ENCODE measurements around the gene GIMAP8. TPM values are rescaled to one million over a fixed set of nuclear protein-coding genes. Genes with fewer than 3 reads are reported as not detected.

Gene GIMAP8
- total and polyA plus RNA-seq, 2 experiments from 2014 or later: 0.06 TPM; not detected in 1

- TF ChIP-seq, protein P1, sequence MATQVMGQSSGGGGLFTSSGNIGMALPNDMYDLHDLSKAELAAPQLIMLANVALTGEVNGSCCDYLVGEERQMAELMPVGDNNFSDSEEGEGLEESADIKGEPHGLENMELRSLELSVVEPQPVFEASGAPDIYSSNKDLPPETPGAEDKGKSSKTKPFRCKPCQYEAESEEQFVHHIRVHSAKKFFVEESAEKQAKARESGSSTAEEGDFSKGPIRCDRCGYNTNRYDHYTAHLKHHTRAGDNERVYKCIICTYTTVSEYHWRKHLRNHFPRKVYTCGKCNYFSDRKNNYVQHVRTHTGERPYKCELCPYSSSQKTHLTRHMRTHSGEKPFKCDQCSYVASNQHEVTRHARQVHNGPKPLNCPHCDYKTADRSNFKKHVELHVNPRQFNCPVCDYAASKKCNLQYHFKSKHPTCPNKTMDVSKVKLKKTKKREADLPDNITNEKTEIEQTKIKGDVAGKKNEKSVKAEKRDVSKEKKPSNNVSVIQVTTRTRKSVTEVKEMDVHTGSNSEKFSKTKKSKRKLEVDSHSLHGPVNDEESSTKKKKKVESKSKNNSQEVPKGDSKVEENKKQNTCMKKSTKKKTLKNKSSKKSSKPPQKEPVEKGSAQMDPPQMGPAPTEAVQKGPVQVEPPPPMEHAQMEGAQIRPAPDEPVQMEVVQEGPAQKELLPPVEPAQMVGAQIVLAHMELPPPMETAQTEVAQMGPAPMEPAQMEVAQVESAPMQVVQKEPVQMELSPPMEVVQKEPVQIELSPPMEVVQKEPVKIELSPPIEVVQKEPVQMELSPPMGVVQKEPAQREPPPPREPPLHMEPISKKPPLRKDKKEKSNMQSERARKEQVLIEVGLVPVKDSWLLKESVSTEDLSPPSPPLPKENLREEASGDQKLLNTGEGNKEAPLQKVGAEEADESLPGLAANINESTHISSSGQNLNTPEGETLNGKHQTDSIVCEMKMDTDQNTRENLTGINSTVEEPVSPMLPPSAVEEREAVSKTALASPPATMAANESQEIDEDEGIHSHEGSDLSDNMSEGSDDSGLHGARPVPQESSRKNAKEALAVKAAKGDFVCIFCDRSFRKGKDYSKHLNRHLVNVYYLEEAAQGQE (IDR thresholded peaks at IDR 0.05; ENCODE audit: unreplicated experiment): no peak
- no peak for TF ChIP-seq EZH2phosphoT487 (IDR thresholded peaks at IDR 0.05; ENCODE audit: unreplicated experiment)
- no peak for TF ChIP-seq ZNF331 (CRISPR knock-in tag; IDR thresholded peaks at IDR 0.05; ENCODE audit: low read depth)
These were observed 49.5 kb upstream of the GIMAP8 start (continued) for GRCh38 chr7:150400788-150401423.

DNA sequence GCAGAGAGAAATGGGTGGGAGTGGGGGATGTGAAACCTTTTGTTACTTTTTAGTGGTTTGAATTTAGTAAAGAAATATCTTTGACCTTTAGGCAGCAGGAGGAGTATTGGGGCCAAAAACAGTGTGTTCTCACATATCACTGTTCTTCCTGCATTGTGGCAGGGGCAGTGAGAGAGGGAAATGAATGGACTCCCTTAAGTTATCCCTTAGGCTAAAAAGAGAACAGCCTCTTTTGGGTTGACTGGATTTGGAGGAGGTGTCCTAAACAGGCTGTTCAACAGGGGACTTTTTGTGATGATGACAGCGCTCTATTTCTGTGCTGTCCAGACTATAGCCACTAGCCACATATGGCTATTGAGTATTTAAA, 49.0 kb upstream of the GIMAP8 start:
- H3K4me3 ChIP-seq: no peak overlapping the region
- peaks cover 51% of the 10 kb centered on the region for H3F3A ChIP-seq (replicated peaks; ENCODE audit: low read depth)
- H3K4me1 ChIP-seq (ENCODE audit: insufficient read depth): peaks cover 58% of the 10 kb centered on the region
- no peak overlapping the region for H2AFZ ChIP-seq
- DNase-seq (ENCODE audit: low spot score) (no peak), ATAC-seq (no peak; the same call in 2 of the 3 replicates)
- Mint-ChIP-seq H3K27me3 (ENCODE audit: insufficient read depth, low read depth, poor library complexity) (peaks cover 31% of the 10 kb centered on the region), H3K36me3 (ENCODE audit: low read depth) (peaks cover 28% of the 10 kb centered on the region), H3K27ac (peak overlapping the region; percentile 99), H3K4me1 (peaks cover 71% of the 10 kb centered on the region), H3K9me3 (no peaks in the 10 kb centered on the region), H3K4me3 (peak overlapping the region; percentile 24; the same call in 1 of the 3 replicates)
- H3K4me2 ChIP-seq: peak overlapping the region; percentile 33
- no peaks in the 10 kb centered on the region for H3K9me2 ChIP-seq (ENCODE audit: insufficient read depth)
- no peaks in the 10 kb centered on the region for H3K36me3 ChIP-seq (ENCODE audit: insufficient read depth)
- no peaks in the 10 kb centered on the region; the same call in 1 of the 2 replicates for H4K20me1 ChIP-seq (replicated peaks; ENCODE audit: insufficient read depth)
- H3K27ac ChIP-seq (ENCODE audit: low read depth): peak overlapping the region; percentile 99
- H3K27me3 ChIP-seq (ENCODE audit: insufficient read depth): no peaks in the 10 kb centered on the region
- peaks cover 14% of the 10 kb centered on the region for H3K79me2 ChIP-seq (replicated peaks; ENCODE audit: insufficient read depth)
- TF ChIP-seq POLR2AphosphoS5 (IDR thresholded peaks at IDR 0.05; ENCODE audit: low read depth): no peak
- TF ChIP-seq ZNF114 (CRISPR knock-in tag; IDR thresholded peaks at IDR 0.05): no peak
- TF ChIP-seq CREB1 (CRISPR knock-in tag; IDR thresholded peaks at IDR 0.05; ENCODE audit: low read depth): no peak
- TF ChIP-seq ZNF331 (CRISPR knock-in tag; IDR thresholded peaks at IDR 0.05; ENCODE audit: low read depth): no peak
- TF ChIP-seq, protein P1 (IDR thresholded peaks at IDR 0.05; ENCODE audit: unreplicated experiment): no peak
- no peak for TF ChIP-seq JUNB (IDR thresholded peaks at IDR 0.05; ENCODE audit: unreplicated experiment)
- TF ChIP-seq, protein P2, sequence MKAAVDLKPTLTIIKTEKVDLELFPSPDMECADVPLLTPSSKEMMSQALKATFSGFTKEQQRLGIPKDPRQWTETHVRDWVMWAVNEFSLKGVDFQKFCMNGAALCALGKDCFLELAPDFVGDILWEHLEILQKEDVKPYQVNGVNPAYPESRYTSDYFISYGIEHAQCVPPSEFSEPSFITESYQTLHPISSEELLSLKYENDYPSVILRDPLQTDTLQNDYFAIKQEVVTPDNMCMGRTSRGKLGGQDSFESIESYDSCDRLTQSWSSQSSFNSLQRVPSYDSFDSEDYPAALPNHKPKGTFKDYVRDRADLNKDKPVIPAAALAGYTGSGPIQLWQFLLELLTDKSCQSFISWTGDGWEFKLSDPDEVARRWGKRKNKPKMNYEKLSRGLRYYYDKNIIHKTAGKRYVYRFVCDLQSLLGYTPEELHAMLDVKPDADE (IDR thresholded peaks at IDR 0.05): no peak
- no peak for TF ChIP-seq EZH2phosphoT487 (IDR thresholded peaks at IDR 0.05; ENCODE audit: unreplicated experiment)
- no peak for TF ChIP-seq NANOG (IDR thresholded peaks at IDR 0.05; ENCODE audit: borderline replicate concordance)
- TF ChIP-seq STAT1 (IDR thresholded peaks at IDR 0.05; ENCODE audit: unreplicated experiment): no peak

All from GM23338 (cell line).